ENCODE results near the gene TAP2. TPM values are rescaled to one million over a fixed set of nuclear protein-coding genes. Genes with fewer than 3 reads are reported as not detected.
A peak's percentile ranks its signal among the peaks of the same experiment; 100 is the strongest.

TAP2 gene
- polyA plus RNA-seq, 2 of the 4 experiments (the other 2 are of a cell fraction): 11.4 to 15.9 TPM

DNA sequence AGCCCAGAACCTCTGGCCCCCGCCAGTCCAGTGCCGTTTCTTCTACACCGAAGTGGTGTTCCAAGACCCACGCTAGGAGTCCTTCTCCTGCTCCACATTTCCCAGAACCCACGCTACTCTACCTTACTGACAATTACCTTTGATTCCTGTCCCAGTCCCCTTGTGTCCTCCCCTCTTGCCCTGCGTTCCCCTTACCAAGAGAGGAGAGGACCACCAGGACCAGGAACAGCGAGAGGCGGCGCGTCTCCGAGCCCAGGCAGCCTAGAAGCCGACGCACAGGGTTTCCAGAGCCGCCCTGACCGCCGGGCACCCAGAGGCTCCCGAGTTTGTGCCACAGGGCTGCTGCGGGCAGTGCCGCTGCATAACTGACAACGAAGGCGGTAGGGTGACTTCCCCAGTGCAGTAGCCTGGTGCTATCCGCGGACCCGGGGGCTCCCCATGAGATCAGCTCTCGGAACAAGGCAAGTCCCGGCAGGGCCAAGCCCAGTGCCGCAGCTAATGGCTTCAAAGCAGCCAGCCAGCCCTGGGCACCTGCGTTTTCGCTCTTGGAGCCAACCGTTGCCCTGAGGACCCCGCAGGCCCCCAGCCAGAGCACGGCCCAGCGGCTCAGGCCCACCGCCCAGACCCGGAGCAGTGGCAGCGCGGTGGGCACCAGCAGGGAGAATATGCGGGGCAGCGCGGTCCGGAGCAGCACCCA, 14.5 kb upstream of the TAP2 start:
- no peak for TF ChIP-seq ZSCAN20 (CRISPR knock-in tag; IDR thresholded peaks at IDR 0.05)
- TF ChIP-seq EHF (CRISPR knock-in tag; IDR thresholded peaks at IDR 0.05): no peak
- TF ChIP-seq, protein P1, sequence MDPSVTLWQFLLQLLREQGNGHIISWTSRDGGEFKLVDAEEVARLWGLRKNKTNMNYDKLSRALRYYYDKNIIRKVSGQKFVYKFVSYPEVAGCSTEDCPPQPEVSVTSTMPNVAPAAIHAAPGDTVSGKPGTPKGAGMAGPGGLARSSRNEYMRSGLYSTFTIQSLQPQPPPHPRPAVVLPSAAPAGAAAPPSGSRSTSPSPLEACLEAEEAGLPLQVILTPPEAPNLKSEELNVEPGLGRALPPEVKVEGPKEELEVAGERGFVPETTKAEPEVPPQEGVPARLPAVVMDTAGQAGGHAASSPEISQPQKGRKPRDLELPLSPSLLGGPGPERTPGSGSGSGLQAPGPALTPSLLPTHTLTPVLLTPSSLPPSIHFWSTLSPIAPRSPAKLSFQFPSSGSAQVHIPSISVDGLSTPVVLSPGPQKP (IDR thresholded peaks at IDR 0.05; ENCODE audit: low read depth, low read length): no peak
- no peaks in the 10 kb centered on the region for H3K9me3 ChIP-seq
- DNase-seq (ENCODE audit: low read depth in 1 of 2, low spot score in 1 of 2): peak; percentile 19 to 21
- peak overlapping the region; percentile 61 for H3K4me3 ChIP-seq
- peak; percentile 41 to 64 for ATAC-seq
- POLR2A ChIA-PET: interaction anchor here (1.2 to 2.5 kb wide), 4 partner anchors 8 to 118 kb away, joined by 4 to 30 read pairs (median 14); partner anchors contain the start of genes HLA-DMB, PSMB8 and TAP2
- WGBS (ENCODE audit: missing lambda C conversion rate): 2% methylated on average over 19 of the region's 41 CpGs
- CTCF ChIA-PET: interaction anchor here (0.9 to 9.4 kb wide), 8 partner anchors 11 to 132 kb away, joined by 3 to 225 read pairs (median 4); partner anchors contain the start of genes PSMB8 and TAP2
- H3K27ac ChIP-seq: peak overlapping the region; percentile 95 to 96
- H3K4me2 ChIP-seq: peak overlapping the region; percentile 92
- FAIRE-seq: no peak
- H3K4me1 ChIP-seq: peaks cover 9% of the 10 kb centered on the region; the same call in 2 of the 3 replicates

DNA sequence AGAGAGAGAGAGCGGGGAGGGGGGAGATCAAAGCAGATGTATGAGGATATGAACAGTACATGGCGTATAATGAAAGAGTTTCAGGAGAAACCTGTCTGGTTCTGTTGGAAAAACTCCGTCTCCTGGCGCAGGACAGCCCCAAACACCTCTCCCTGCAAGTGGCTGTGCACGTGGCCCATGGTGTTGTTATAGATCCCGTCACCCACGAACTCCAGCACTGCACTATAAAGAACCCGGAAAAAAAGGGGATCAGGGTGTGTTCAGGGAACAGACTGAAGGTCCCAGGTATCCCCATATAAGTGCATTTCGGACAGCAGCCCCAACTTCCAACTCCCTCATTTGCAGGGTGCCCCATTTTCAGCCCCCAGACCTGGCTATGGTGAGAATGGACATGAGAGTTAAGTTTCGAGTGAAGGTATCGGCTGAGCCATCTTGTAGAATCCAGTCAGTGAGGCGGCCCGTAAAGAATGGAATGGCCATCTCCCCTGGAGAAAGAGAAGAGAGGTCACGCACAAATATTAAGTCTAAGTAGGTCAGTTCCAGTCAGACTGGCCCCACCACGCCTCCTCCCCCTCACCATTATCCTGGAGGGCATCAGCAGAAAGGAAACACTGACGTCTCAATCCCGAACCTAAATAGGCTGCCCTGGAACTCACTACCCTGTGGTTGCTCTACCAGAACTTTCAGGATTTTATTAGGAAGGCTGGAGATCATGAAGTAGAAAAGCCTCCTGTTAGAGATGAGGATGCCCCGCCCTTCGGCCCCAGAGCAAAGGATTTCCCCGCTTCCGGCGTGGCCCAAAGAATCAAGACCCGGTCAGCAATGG, 13.7 kb upstream of the TAP2 start:
- Histone ChIP-seq H3K9me3 (no peaks in the 10 kb centered on the region), H3K4me2 (peak overlapping the region; percentile 92), H3K4me1 (peaks cover 9% of the 10 kb centered on the region; the same call in 2 of the 3 replicates), H3K27ac (peak overlapping the region; percentile 95 to 96), H3K4me3 (peak overlapping the region; percentile 61)
- DNase-seq (ENCODE audit: low read depth in 1 of 2, low spot score in 1 of 2) (no peak), ATAC-seq (no peak), FAIRE-seq (no peak)
- 67% methylated on average over 23 of the region's 23 CpGs for WGBS (ENCODE audit: missing lambda C conversion rate)
- no peak for TF ChIP-seq NPAS2 (CRISPR knock-in tag; IDR thresholded peaks at IDR 0.05; ENCODE audit: borderline replicate concordance)
- TF ChIP-seq, protein P2, sequence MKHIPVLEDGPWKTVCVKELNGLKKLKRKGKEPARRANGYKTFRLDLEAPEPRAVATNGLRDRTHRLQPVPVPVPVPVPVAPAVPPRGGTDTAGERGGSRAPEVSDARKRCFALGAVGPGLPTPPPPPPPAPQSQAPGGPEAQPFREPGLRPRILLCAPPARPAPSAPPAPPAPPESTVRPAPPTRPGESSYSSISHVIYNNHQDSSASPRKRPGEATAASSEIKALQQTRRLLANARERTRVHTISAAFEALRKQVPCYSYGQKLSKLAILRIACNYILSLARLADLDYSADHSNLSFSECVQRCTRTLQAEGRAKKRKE (CRISPR knock-in tag; IDR thresholded peaks at IDR 0.05; ENCODE audit: low read depth): no peak
- no peak for TF ChIP-seq NFE2L2 (conservative IDR thresholded peaks at IDR 0.05; ENCODE audit: low read length)
- TF ChIP-seq CEBPB (IDR thresholded peaks at IDR 0.05): no peak
- TF ChIP-seq JUNB (IDR thresholded peaks at IDR 0.05): no peak
- no peak for TF ChIP-seq FOSL2 (IDR thresholded peaks at IDR 0.05)
- no peak for TF ChIP-seq FOSL2 (CRISPR knock-in tag; IDR thresholded peaks at IDR 0.05)
- no peak for TF ChIP-seq CBX8 (IDR thresholded peaks at IDR 0.05)
- TF ChIP-seq BHLHE40 (IDR thresholded peaks at IDR 0.05; ENCODE audit: low read depth, low read length): no peak
- no peak for TF ChIP-seq MAFK (IDR thresholded peaks at IDR 0.05; ENCODE audit: partially characterized antibody)
- no peak for TF ChIP-seq EP300 (IDR thresholded peaks at IDR 0.05)
- no peak for TF ChIP-seq TP53 (CRISPR knock-in tag; IDR thresholded peaks at IDR 0.05)
- POLR2A ChIA-PET: interaction anchor here (1.4 to 2.5 kb wide), 2 partner anchors 13 to 89 kb away, joined by 4 to 30 read pairs; partner anchors contain the start of genes HLA-DMB and TAP2
- CTCF ChIA-PET: interaction anchor here (0.9 to 9.4 kb wide), 6 partner anchors 11 to 133 kb away, joined by 3 to 225 read pairs (median 15); partner anchors contain the start of genes PSMB8 and TAP2

DNA sequence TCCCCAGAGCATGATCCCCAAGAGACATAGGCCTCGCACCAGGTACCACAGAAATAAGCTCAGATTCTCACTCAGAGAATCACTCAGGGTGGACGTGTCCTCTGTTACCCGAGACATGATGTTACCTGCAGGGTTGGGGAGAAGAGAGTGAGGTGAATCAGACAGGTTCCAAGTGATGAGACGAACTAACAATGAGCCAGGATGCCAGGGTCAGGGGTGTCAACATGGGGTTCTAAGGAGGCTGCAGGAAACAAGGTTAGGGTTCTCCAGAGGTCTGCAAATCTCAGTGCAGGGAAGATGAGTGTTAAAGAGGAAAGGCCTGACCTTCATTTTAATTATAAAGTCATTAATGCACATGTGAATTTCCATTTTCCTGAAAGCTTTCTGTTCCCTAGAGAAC, 12.5 kb upstream of the TAP2 start:
- H3K9me3 ChIP-seq: no peaks in the 10 kb centered on the region
- DNase-seq (ENCODE audit: low read depth in 1 of 2, low spot score in 1 of 2): no peak
- no peak for ATAC-seq
- H3K4me3 ChIP-seq: no peak overlapping the region
- CTCF ChIA-PET: interaction anchor here (0.9 to 1.9 kb wide), 8 partner anchors 8 to 134 kb away, joined by 3 to 25 read pairs (median 4); partner anchors contain the start of gene TAP2
- FAIRE-seq: no peak
- peaks cover 9% of the 10 kb centered on the region; the same call in 2 of the 3 replicates for H3K4me1 ChIP-seq
- 74% methylated on average over 4 of the region's 4 CpGs for WGBS (ENCODE audit: missing lambda C conversion rate)
- H3K4me2 ChIP-seq: no peak overlapping the region
- no peak overlapping the region for H3K27ac ChIP-seq
- POLR2A ChIA-PET: no interaction called here
- TF ChIP-seq NFE2L2 (conservative IDR thresholded peaks at IDR 0.05; ENCODE audit: low read length) (no peak), RCOR1 (IDR thresholded peaks at IDR 0.05; ENCODE audit: low read depth, low read length) (no peak), FOSL2 (IDR thresholded peaks at IDR 0.05) (no peak), FOSL2 (CRISPR knock-in tag; IDR thresholded peaks at IDR 0.05) (no peak), ZC3H11A (IDR thresholded peaks at IDR 0.05) (no peak), GATA3 (IDR thresholded peaks at IDR 0.05; ENCODE audit: borderline replicate concordance) (no peak), KDM5A (IDR thresholded peaks at IDR 0.05) (no peak), MAZ (IDR thresholded peaks at IDR 0.05; ENCODE audit: borderline replicate concordance, low read depth, low read length) (no peak), CBX2 (IDR thresholded peaks at IDR 0.05; ENCODE audit: borderline replicate concordance, low read depth) (no peak), KDM1A (IDR thresholded peaks at IDR 0.05; ENCODE audit: low read depth) (no peak), FOSB (CRISPR knock-in tag; IDR thresholded peaks at IDR 0.05) (no peak), CEBPB (IDR thresholded peaks at IDR 0.05) (no peak), HOXA7 (CRISPR knock-in tag; IDR thresholded peaks at IDR 0.05) (no peak), BHLHE40 (IDR thresholded peaks at IDR 0.05; ENCODE audit: low read depth, low read length) (no peak)
- TF ChIP-seq, protein P1 (IDR thresholded peaks at IDR 0.05; ENCODE audit: low read depth, low read length): no peak
- TF ChIP-seq, protein P3, sequence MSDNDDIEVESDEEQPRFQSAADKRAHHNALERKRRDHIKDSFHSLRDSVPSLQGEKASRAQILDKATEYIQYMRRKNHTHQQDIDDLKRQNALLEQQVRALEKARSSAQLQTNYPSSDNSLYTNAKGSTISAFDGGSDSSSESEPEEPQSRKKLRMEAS (IDR thresholded peaks at IDR 0.05): no peak
- TF ChIP-seq, protein P4, sequence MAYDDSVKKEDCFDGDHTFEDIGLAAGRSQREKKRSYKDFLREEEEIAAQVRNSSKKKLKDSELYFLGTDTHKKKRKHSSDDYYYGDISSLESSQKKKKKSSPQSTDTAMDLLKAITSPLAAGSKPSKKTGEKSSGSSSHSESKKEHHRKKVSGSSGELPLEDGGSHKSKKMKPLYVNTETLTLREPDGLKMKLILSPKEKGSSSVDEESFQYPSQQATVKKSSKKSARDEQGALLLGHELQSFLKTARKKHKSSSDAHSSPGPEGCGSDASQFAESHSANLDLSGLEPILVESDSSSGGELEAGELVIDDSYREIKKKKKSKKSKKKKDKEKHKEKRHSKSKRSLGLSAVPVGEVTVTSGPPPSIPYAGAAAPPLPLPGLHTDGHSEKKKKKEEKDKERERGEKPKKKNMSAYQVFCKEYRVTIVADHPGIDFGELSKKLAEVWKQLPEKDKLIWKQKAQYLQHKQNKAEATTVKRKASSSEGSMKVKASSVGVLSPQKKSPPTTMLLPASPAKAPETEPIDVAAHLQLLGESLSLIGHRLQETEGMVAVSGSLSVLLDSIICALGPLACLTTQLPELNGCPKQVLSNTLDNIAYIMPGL (CRISPR knock-in tag; IDR thresholded peaks at IDR 0.05; ENCODE audit: borderline replicate concordance): no peak
